ENCODE data around the gene LARP1.

DNA sequence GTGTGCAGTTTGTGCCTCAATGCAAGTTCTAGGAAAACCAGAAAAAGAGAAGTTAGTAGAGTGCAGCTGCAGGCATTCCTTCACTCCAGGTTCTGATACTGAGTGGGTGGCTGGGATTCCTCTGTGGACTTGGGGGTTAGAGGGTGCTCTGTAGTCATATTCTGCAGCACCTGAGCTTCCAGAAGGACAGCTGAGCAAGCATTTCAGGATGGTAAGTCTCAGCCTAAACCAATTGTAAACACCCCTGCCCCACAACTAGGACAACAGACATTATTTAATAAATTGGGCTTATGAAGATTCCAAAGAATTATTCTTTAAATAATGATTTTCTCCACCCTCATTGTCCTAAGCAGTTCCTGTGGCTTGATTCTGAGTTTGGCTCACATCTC lies 86.1 kb downstream of the LARP1 start:
- no peak for TF ChIP-seq POLR2A (IDR thresholded peaks at IDR 0.05; ENCODE audit: low read length)
- TF ChIP-seq NR3C1 (IDR thresholded peaks at IDR 0.05): no peak
- TF ChIP-seq, protein P1, sequence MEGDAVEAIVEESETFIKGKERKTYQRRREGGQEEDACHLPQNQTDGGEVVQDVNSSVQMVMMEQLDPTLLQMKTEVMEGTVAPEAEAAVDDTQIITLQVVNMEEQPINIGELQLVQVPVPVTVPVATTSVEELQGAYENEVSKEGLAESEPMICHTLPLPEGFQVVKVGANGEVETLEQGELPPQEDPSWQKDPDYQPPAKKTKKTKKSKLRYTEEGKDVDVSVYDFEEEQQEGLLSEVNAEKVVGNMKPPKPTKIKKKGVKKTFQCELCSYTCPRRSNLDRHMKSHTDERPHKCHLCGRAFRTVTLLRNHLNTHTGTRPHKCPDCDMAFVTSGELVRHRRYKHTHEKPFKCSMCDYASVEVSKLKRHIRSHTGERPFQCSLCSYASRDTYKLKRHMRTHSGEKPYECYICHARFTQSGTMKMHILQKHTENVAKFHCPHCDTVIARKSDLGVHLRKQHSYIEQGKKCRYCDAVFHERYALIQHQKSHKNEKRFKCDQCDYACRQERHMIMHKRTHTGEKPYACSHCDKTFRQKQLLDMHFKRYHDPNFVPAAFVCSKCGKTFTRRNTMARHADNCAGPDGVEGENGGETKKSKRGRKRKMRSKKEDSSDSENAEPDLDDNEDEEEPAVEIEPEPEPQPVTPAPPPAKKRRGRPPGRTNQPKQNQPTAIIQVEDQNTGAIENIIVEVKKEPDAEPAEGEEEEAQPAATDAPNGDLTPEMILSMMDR (IDR thresholded peaks at IDR 0.05): no peak
- TF ChIP-seq, protein P2, sequence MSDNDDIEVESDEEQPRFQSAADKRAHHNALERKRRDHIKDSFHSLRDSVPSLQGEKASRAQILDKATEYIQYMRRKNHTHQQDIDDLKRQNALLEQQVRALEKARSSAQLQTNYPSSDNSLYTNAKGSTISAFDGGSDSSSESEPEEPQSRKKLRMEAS (IDR thresholded peaks at IDR 0.05): no peak
- TF ChIP-seq MYC (IDR thresholded peaks at IDR 0.05; ENCODE audit: borderline replicate concordance, low read length): no peak
- TF ChIP-seq ESRRA (IDR thresholded peaks at IDR 0.05; ENCODE audit: borderline replicate concordance, low read length): no peak

Measured in A549 (cell line).